Nucleus accumbens (tissue), 56 donors: ENCODE results near the gene SLC25A53.
A peak's percentile ranks its signal among the peaks of the same experiment; 100 is the strongest.
"Not testable (repeated sequence)": the region's sequence is repeated elsewhere in the genome, so short reads cannot be mapped to it uniquely, and the experiment has no call there.

Experiments
- DNase-seq, 56 donors: peaks; one replicate each; lab custom pipeline; 2025; lab: John Stamatoyannopoulos, UW

Gene SLC25A53

GRCh38 chrX:104135677-104136076, 21.1 kb downstream of the SLC25A53 start:
- no peak for DNase-seq

- DNase-seq = no peak
These were observed 22.1 kb downstream of the SLC25A53 start for GRCh38 chrX:104134583-104135261.

- no peak for DNase-seq
These were observed 26.0 kb downstream of the SLC25A53 start for GRCh38 chrX:104130808-104131207.

- DNase-seq = no peak
These were observed 30.0 kb downstream of the SLC25A53 start for GRCh38 chrX:104126856-104127255.

- no peak for DNase-seq
These were observed 34.0 kb downstream of the SLC25A53 start for GRCh38 chrX:104122829-104123228.

- no peak for DNase-seq
These were observed 38.0 kb downstream of the SLC25A53 start for GRCh38 chrX:104118765-104119164.

- DNase-seq = no peak
These were observed 39.0 kb downstream of the SLC25A53 start for GRCh38 chrX:104117759-104118158.

- peak in 49 of 56 donors; percentile 1 to 61 (median 26) for DNase-seq
These were observed 43.4 kb downstream of the SLC25A53 start for GRCh38 chrX:104113222-104113965.

- DNase-seq = peak in 49 of 56 donors; percentile 0 to 63 (median 30)
These were observed 44.4 kb downstream of the SLC25A53 start, which contains the start of gene ZCCHC18 for GRCh38 chrX:104112326-104112951. Gene ZCCHC18 (plus strand): TSS chrX:104112523. CDS start chrX:104114112, 1,589 bp downstream.

- not testable (repeated sequence) for DNase-seq
These were observed 46.1 kb downstream of the SLC25A53 start for GRCh38 chrX:104110491-104111240.

GRCh38 chrX:104108955-104109354, 47.9 kb downstream of the SLC25A53 start:
- DNase-seq = no peak

GRCh38 chrX:104105330-104106262, 51.2 kb downstream of the SLC25A53 start:
- DNase-seq = no peak

- DNase-seq = no peak
These were observed 52.1 kb downstream of the SLC25A53 start for GRCh38 chrX:104104676-104105075.

- no peak for DNase-seq
These were observed 57.9 kb downstream of the SLC25A53 start for GRCh38 chrX:104098919-104099318.

GRCh38 chrX:104098151-104098808, 58.5 kb downstream of the SLC25A53 start:
- peak in 34 of 56 donors; percentile 1 to 64 (median 17) for DNase-seq

GRCh38 chrX:104085919-104086318, 70.9 kb downstream of the SLC25A53 start:
- DNase-seq = no peak

- DNase-seq = no peak
These were observed 71.3 kb downstream of the SLC25A53 start for GRCh38 chrX:104085477-104085876.

GRCh38 chrX:104084534-104085277, 72.1 kb downstream of the SLC25A53 start:
- no peak for DNase-seq
